GM21723 (cell line): ENCODE data around the gene CHRM1.

ENCODE experiments used
- ATAC-seq: cut with Tn5 transposase; IDR thresholded peaks from one replicate; pipeline ENCODE4 v1.9.1; 2021; ENCODE audit warnings: mild to moderate bottlenecking, moderate library complexity; ENCODE audit not compliant: unreplicated experiment

CHRM1 gene

DNA sequence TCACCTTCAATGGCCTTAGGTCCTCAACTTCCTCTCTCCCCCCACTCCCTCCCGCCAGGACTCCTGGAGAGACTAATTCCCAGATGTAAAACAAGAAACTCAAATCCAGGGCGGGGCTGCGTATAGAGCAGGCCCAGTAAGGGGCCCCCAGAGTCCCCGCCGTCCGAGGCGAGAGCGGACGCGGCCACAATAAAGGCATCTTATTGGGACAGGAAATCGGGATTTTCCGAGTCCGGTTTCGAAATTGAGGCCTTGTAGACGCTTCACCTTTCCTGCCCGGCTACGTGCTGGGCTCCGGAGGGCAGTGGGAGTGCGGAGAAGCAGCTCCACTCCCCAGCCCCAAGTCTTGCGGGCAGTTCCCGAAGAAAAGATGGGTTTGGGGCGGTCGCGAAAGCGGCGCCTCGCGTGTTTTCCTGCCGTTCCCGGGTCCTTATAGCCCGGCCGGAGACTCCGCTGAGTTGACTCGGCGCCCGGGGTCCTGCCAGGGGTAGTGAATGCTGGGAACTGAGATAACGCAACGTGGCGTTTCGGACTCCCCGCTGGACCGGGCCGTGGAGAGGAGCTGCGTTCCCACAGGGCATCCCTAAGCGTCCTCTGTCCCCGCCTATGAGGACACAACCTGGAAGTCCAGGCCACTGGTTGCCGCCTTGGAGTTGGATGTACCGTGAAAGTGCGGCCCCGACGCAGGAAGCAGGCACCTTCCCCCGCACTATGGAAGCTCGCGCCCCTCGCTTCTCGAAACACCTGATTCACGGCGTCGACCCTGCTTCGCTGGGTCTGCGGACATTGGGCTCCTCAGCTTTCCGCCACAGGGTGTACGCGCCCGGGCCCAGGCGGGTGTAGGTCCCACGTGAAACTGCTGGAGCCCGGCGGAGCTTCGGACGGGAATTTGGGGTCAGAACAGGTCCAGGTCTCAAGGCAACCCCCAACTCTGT lies 4.8 kb upstream of the CHRM1 start:
- ATAC-seq, result no peak

DNA sequence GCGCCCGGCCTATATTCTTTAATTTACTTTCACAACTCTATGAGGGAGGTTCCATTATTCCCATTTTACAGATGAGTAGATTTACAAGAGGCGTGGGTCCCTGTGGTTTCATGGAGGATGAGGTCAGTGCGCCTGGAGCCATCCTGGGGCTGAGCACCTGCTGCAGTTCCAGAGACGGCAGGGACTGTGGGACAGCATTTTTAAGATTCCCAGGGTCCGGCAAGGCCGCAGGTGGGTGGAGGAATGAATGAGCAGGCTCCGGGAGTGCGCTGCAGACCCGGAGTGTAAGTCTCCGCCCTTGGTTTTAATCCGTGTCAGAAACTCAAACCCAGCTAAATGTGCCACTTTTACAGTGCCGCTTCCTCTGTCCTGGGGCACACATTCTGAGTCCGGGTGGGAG lies 4.1 kb upstream of the CHRM1 start:
- ATAC-seq, result no peak

DNA sequence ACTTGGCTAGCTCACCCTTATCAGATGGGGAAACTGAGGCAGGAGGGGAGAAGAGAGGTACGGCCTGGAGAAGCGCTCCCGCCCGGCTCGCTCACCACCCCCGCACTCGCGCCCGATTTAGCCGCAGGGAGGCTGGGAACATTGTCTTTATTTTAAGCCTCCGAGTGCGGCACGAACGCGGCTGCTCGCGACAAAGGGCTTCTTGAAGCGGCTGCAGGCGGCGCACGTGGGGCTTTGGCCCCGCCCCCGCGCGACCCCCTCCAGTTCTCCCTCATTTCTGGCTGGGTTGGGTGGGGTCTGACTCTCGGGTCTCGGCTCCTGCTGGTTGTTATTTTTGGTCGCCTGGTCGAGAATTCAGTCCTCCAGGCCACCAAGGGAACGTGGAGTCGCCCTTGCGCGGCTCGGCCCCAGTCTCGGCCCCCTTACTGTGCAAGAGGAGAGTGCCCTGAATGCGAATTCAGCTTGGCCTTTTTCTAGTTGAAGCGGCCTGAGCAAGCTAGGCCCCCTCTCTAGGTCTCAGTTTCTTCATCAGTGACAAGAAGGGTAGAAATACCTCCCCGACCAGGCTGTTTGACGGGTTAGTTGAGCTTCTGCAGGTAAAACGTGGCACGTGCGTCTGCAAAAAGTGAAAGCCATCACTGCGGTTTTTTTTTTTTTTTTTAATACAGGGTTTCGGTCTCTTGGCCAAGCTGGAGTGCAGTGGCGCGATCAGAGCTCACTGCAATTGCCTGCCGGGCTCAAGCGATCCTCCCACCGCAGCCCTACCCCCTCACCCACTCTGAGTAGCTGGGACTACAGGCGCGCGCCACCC lies 2.6 kb upstream of the CHRM1 start:
- no peak for ATAC-seq

DNA sequence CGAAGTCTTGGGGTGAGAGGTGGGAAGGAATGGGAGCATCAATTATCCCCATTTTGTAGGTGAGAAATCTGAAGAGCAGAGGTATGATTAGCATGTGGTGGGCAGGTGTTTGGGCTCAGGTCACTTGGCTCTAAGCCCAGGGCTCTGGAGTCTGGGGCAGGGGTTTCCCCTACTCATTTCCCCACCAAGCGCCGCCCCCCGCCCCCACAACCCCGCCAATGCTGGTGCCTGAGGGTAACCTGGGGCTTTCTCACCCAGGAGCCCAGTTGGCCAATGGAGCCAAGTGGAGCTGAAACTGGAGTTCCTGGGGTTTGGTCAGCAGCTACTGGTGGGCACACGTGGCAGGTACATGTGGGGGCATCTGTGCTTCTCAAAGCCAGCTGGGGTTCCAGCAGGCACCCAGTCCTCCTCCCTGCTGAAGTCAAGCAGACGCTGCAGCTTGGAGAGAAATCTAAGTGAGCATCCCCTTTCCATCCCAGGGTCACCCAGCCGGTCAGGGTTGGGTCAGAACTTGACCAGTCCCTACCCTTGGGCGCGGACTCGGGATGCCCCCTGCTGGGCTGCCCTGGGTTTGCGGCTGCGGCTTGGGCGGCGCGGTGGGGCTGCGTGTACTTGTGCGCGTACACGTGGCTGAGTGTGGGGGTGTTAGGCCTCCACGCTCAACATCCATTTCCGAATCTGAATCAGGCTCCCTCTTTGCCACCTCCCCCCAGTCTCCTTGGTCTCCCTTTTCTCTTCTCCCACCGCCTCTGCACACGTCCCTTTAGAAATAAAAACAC lies 1.7 kb upstream of the CHRM1 start:
- ATAC-seq, result no peak

DNA sequence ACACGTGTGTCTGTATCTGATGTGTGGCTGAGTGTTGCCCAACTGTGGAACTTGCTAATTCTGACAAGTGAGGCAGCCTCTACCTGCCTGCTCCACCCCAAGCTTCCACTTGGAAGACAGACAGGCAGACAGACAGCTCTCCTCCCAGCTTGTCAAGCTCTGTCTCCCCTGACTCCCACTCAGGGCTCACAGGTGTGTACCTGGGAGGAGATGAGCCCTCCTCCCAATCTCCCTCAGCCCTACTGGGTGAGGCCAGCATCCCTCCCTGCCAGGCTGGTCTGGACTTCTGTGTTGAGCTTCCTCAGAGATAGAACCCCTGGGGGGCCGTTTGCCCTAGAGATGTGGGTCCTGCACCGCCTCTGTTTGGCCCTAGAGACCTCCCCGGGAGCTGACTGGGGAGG lies 1.0 kb upstream of the CHRM1 start:
- no peak for ATAC-seq

DNA sequence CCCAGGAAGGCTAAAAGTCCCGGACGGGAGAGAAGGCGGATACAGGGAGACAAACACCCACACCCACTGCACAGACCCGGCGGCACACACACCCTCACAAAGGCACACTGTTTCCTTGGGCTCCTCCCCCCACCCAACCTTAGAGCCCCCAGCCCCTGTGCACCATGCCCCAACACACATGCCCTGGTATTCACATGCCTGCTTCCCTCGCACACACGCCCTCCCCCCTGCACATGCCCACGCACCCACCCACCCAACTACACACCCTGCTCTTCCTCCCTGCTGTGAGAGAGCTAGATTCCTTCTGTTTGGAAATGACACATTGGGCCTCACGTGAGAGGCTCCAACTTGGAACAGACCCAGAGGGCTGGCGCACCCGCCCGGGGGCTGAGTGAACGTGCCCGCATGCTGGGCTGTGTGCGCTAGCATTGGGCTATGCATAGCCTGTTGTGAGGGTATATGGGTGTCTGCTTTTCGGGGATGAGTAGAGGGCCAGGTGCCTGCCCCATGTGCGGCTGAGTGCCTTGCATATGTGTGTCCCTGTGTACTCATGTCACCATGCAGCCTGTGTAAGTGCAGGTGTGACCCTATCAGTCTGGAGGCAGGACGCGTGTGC lies 518 bp upstream of the CHRM1 start:
- no peak for ATAC-seq

DNA sequence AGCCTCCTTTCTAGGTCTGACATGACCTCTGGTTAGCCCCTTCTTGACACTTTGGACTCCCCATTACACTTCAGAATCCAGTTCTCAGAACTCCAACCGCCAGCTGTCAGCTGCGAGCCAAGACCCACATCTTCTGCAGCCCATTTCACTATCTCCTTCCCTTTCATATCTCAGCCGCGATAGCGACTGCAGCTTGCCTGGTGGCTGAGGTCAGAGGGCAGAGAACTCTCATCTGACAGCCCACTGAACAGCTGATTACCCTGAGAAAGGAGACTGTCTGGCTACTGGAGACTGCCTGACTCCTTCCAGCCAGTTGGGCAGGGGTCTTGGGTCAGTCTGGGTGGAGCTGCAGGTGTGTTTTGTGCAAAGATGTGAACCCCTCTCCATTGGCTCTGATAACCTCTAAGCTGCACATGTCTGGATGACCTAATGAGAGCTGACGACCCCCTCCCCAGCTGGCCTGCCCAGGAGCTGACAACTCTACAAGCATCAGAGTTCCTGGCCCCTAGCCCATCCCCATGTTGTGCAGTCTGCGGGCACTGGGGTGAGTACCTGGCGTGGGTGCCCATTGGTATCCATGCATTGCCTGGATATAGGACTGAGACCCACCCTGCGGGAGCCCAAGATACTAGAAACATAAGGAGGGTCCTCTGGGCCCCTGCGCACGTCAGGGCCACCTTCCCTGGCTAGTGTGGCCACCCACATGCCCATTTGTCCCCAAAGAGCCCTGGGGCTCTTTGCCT lies 1.1 kb downstream of the CHRM1 start:
- no peak for ATAC-seq

DNA sequence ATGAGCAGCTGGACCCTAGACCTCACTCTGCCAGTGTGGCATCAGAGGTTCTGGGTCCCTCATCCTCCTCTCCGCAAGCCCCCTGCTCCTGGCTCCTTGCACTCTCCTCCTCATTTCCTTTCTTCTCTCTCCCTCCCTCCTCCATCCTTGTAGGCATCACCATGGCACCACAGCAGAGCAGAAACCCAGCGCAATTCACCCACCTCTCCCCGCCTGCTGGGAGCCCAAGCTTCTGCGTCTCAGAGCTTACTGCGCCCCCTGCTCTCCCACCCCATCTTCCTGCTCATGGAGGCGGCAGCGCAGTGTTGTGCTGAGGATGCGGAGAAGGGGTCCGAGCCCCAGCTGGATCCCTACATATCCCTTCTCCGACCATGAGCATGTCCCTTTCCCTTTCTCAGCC lies 1.7 kb downstream of the CHRM1 start:
- ATAC-seq, result no peak

DNA sequence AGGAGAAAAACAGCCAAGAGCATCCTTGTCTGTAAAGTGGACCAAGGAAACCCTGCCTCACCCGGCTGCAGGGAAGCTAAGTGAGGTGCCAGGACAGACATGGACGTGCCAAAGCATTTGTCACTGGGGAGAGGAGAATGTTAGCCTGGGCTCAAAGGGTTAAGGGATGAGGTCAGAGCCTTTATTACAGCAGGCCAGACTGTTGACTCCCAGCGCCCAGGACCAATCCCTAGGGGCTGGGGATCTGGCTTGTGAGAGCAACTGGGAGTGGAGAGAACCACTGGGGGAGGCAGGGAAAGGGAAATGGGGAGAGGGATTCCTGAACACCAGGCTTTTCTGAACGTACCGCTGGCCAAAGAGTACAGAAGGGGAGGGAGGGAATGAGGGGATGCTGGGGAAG lies 2.6 kb downstream of the CHRM1 start:
- ATAC-seq, result no peak

DNA sequence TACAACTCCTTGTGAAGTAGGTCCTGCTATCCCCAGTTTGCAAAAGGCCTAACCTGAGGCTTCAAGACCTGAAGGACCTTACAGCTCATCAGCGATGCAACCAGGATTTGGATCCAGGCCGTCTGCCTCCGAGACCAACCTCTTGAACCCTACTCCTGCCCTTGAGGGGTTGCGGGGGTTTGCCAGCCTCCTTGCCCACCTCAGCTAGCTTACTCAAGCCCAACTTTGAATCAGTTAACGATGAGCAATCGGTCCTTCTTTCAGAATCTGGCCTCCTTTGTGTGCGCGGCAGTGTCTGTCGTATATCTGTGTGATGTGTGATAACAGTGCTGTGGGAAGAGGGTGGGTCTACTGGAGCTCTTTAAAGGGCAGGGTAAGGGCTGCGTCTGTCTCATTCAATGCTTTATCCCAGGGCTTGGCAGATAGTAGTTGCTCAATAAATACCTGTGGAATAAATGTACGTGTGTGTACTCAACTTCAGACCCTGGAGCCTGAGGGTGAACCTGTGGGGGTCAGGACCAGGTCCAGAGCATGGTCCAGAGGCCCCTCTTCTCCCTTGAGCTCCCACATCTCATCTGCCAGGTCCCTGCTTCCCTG lies 3.2 kb downstream of the CHRM1 start:
- ATAC-seq, result no peak

DNA sequence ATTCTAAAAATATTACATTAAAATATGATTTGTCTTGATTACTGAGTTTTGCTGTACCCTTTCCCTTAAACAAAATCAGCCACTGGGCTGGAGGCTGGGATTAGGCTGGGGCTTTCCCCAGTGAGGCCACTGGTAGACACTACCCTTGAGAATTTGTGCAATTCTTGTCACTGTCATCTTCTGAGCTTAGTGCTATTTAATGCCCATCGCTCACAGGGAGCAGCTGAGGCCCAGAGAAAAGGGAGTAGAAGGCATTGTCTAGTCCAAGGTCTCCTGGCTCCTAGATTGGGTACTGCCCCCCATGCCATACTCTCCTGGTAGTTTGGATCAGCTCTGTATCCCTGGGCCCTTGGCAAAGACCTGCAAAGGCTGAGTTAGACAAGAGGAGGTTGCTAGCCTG lies 6.7 kb downstream of the CHRM1 start:
- ATAC-seq, result no peak

DNA sequence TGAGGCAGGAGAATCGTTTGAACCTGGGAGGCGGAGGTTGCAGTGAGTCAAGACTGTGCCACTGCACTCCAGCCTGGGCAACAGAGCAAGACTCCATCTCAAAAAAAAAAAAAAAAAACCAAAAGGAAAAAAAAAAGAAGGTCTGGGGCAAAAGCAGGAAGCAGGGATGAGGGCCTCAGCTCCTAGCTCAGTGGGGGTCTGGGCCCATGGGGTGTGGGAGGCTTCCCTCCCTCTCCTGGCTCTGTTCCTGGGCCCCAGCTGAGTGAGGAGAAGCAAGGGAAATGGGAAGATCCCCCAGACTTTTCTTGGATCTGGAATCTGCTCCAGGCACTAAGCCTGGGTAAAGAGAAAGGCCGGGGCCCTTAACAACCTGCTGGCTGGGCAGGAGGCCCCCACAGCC lies 8.9 kb downstream of the CHRM1 start:
- no peak for ATAC-seq

DNA sequence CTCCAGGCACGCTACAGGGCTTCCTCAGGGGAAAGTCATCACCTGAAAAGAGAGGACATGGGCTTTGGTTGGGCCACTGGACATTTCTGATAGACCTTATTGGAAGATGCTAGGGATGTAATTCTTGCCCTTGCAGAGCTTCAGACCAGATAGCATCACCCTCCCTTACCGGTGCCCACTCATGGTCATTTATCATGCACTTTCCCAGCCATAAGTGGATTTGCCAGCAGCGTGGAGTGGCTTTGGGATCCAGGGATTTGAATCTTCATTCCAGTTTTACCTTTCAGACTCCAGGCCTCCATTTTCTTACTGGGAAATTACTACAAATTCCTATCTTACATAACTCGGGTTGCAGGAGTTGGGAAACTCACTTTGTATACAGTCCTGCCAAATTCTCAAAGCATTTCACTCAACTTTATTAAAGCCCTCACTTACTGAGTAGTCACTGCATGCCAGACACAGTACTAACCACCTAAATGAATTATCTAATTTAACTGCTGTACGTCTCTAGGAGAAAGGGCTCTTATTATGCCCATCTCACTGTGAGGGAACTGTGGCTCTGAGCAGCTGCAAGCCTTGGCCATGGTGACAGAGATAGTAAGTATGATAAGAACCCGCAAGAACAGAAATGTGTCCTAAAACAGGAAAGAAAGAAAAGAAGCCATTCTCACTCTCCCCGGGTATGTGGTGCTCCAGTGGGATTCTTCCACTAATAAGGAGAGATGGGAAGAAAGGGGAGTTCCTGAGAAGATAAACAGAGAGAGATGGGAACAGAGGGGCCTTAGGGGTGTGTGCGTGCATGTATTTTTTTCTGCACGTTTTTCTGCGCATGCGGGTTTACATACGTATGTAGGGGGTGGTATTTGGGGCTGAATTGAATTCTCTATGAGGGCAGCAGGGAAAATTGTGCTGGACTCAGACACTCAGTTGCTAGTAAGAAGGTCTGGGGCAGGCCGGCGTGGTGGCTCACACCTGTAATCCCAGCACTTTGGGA lies 9.7 kb downstream of the CHRM1 start:
- ATAC-seq, result no peak

DNA sequence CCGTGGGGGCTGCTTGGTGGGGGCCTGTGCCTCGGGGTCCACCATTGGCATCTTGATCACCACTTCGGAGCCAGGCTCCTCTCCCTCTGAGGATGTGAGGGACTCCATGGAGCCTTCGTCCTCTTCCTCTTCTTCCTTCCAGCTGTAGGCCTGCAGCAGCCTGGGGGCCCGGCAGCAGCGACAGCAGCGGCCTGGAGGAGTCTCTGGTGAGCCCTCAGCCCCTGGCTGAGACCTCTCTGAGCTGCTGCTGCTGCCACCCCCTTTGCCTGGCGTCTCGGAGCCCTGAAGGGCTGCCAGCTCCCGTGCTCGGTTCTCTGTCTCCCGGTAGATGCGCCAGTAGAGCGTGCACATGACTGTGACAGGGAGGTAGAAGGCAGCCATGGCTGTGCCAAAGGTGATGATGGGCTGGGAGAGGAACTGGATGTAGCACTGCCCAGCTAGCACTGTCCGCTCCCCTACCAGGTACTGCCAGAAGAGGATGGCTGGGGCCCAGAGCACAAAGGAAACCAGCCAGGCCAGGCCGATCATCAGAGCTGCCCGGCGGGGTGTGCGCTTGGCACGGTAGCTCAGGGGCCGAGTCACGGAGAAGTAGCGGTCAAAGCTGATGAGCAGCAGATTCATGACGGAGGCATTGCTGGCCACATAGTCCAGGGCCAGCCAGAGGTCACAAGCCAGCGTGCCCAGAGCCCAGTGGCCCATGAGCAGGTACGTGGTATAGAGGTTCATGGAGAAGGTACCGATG lies 10.9 kb downstream of the CHRM1 start:
- ATAC-seq, result no peak

DNA sequence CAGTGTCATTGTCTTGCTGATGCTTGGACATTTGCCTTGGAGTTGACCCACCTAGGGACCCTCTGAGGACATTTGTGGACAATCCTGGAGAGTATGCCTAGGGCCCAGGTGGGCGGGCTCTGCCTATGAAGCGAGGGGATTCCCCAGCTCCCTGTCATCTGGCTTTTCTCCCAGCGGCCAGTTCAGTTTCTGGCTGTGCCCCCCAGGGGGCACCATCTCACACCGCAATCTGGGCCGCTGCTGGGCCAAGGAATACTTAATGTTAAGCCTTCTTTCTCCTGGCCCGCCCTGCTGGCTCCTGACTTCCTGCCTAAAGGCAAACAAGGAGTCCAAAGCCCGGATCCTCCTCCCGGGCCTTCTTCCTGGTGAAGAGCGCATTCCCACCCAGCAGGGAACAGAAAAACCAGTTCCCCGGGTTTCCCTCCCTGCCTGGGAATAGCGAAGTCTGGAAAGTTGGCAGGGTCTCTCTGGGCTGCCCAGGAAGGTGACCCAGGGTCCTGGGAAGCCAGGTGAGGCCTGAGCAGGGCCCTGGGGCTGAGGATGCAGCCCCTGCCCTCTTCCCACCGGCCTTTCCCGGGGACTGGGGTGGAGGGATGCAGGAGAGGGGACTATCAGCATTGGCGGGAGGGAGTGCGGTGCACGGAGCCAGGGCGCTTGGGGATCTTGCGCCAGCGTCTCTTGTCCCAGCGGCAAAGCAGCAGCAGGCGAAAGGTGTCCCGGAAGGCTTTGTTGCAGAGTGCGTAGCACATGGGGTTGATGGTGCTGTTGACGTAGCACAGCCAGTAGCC lies 11.9 kb downstream of the CHRM1 start:
- ATAC-seq, result no peak

DNA sequence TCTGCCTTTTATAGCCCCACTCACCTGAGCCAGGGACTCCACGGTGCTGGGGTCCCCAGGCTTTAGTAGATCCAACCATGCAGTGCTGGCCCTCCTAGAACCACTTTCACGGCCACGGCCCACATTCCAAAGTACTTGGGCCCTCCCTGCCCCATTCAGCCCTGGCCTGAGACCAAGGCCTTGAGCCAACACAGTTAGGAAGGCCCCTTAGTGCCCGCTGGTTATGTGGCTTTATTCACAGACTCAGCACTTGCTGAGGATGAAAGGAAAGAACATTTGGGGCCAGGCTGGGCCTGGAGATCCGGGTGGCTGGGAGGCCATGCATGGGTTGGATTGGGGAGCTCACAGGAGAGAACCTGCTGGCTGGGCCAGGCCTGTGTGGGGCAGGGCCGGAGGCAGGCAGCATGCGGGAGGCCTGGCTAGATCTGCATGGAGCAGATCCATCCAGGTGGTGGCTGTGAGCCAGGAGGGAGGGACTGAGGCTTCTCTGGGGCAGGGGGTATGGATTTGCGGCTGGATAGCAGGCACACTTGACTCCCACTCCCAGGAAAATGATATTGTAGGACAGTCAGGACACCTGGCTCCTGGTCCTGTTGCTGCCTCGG lies 12.6 kb downstream of the CHRM1 start:
- no peak for ATAC-seq
